GM18511 (cell line): ENCODE measurements around the gene ZRANB1.

Experiments
- ATAC-seq: cut with Tn5 transposase; IDR thresholded peaks from one replicate; pipeline ENCODE4 v1.9.1; 2021; ENCODE audit warnings: mild to moderate bottlenecking, moderate library complexity; ENCODE audit not compliant: unreplicated experiment

Gene ZRANB1

GRCh38 chr10:125003901-125004467 lies 62.1 kb downstream of the ZRANB1 start:
- no peak for ATAC-seq

DNA sequence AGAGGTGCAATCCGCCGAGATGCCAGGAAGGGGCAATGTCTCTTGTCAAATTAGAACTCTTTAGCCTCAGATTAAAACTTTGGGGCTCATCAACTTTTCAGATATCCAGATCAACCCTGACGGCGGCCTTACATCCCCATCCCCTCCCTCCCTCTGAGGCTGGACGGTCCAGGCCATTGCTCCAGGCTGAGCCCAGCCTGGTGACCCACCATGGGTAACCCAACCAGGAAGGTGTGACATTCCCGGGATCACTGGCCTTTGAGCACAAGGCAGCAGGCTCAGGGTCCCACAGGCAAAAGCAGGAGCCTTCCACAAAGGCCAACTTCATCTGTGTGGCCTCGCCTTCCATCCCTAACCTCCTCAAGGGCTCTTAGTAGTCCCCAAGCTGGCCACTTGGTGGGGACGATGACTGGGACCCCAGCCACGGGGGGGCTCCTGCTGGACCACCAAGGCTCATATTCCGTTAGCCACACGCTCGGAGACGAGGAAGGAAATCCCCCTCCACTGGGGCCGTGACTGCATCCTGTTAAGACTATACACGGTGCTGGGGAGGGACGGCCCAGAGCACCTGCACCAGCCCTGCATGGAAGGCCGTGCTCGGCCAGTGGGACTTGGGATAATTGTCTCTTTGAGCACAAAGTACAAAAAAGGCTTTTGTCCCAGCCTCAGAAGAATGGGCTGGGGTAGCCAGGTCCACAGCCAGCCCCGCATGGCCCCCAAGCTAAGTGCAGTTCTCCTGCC lies 62.8 kb downstream of the ZRANB1 start:
- ATAC-seq: no peak

DNA sequence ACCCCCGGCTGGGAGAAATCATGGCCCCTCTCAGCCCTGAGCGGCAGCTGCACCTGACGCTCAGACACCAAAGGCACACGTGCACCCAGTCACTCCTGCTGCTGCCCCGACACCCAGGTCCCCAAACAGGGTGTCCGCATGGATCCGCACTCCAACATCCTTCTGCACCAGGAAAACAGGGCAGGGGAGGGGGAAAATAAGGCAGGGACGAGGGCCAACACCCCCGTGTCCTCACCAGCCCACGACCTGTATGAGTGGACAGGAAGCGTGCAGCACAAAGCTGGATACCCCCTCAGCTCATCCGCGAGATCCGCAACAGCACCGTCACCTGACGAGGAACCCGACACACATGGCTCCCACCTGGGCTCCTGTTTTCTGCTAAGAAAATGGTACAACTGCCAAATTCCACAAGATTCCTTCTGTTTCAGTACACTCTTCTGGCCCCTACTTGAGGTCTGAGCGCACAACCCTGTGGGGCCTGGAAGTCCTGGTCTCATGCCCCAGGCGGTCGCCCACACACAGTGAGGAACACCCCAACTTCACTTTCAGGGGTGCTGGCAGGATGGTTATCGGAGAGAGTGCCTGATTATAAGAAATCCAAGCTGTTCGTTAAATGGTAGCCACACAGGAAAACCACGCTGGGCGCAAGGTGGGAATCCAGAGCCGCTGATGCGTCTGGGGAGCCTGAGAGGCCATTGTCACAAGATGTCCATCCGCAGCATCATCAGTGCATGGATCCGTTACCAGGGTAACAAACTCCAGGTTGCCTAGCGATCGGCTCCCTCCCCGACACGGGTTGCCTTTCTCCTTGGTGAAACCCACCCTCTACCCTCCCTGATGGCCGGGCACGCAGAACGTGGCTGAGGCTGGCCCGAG lies 63.6 kb downstream of the ZRANB1 start:
- no peak for ATAC-seq

- no peak for ATAC-seq
Observed at GRCh38 chr10:125006188-125006680, 64.3 kb downstream of the ZRANB1 start.

DNA sequence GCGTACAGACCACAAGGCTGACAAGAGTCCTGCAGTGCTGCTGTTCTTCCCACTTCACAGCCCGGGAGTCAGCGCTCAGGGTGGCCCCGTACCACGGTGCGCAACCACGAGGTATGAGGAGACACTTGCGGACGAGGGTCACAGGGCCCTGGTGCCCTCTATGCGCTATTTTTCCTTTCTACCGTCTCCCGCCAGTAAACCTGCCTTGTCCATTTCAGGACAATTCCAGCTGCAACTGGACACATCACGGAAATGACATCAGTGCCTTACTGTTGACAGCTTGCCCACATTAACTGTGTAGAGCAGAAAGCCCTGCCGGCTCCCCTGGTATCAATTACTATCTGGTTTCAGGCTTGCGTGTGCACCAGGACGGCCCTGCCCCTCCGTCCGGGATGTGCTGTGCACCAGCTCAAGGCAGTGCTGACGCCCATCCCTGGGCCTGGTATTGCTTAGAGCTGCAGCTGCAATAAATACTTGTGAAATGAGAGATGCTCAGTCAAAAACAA lies 65.1 kb downstream of the ZRANB1 start:
- no peak for ATAC-seq

DNA sequence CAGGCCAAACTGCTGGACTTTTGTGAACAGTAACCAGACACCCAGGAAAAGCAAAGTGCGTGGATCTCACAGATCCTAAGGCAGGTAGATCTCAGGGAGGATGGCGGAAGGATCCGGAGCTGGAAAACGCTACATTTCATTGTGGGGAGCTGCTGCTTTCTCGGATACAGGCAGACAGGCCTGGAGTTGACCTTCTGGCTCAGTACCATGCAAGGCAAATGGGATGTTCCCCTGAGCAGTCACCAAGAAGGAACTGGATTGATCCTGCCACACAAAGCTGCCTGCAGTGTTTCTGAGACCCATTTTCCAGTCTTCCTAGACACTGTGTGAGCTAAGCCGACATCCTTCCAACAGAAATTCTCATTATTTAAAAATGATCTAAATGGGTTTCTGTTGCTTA lies 65.5 kb downstream of the ZRANB1 start:
- ATAC-seq: no peak

DNA sequence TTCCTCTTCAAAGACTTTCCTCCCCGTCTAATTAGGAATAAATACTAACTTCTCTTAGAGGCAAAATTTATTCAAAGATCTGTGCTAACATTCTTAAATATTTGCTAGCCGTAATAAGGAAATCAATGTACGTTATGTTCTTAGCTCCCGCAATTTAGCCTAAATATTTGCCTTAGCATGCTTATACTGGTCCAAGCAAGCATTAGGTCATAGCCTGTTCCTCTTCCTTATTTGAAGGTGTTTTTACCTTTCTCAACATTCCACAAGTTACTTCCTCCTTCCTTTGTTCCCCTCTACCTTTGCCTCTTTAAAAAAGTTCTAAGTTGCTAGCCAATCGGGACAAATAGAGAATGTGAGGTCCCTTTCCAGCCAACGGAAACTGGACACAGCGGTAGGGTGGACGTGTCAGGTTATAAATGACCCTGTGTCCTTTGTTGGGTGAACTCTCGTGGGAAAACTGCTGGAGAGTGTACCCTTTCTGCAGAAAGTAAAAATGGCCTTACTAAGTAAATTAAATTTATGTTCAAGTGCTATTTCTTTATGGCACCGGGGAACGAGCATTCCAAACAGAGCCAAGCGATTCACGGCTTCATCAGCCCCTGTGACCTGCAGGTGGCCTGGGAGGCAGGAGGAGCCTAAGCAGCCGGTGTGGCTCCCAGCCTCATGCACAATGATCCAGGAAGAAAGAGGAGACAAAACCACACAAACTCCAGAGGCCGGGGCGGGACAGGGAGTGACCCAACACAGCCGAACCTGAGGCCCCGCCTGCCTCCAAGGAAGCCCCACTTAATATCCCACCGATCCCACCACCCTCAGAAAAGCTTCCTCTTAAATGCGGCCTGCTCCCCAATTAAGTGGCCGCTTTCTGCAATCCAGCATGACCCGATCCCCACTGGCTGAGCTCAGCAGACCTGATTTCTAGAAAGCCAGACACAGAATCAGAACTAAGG lies 67.0 kb downstream of the ZRANB1 start:
- no peak for ATAC-seq

GRCh38 chr10:125009661-125010161 lies 67.8 kb downstream of the ZRANB1 start:
- no peak for ATAC-seq

- ATAC-seq: no peak
Observed at GRCh38 chr10:125010362-125010761, 68.4 kb downstream of the ZRANB1 start.

GRCh38 chr10:125011171-125011925 lies 69.4 kb downstream of the ZRANB1 start:
- ATAC-seq: no peak

DNA sequence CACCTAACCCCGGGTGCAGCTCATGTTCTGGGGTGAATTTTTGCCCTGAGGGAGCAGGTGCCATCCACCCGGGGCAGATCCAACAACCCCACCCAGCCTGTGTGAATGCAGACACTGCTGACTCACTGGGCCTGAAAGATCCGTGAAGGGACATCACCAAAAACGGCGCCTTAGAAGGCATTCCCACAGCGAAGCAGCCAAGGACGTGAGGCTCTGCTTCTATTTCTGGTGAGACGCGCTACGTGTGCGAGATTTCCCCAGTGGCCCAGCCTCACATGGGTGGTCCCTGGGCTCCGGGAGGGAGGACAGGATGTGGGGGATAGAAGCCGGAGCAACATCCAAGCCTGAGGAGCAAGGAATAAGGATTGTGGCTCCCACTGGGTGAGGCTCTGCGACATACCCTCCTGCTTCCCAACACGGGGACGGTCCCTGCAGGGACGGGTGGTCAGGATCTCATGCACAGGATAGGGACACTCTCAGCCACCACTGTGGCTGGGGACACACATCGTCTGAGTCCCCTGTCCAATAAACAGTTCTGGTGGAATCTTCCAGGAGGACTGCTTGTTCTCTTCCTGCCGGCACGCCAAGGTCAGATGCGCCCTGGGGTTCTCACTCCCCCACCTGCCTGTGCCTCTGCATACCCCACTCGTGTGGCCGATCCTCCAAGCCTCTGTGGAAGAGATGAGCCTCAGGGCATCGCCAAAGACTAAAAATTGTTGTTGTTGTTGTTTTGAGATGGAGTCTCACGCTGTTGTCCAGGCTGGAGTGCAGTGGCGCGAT lies 70.2 kb downstream of the ZRANB1 start:
- no peak for ATAC-seq

GRCh38 chr10:125012851-125013528 lies 71.1 kb downstream of the ZRANB1 start:
- no peak for ATAC-seq

DNA sequence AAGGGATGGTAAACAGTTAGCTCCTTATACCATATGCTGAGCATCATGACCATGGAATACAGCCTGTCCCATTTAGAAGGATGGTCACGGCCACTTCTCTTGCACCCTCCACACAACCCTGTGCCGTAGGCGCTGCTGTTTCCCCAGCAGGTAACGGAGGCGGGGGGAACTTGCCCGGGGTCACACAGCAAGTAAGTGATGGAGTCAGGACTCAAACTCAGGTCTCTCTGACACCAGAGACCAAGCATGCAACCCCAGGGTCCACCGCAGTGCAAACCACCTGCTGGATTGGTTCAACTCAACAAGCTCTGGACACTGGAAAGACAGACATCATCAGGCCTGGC lies 71.6 kb downstream of the ZRANB1 start:
- ATAC-seq: no peak

DNA sequence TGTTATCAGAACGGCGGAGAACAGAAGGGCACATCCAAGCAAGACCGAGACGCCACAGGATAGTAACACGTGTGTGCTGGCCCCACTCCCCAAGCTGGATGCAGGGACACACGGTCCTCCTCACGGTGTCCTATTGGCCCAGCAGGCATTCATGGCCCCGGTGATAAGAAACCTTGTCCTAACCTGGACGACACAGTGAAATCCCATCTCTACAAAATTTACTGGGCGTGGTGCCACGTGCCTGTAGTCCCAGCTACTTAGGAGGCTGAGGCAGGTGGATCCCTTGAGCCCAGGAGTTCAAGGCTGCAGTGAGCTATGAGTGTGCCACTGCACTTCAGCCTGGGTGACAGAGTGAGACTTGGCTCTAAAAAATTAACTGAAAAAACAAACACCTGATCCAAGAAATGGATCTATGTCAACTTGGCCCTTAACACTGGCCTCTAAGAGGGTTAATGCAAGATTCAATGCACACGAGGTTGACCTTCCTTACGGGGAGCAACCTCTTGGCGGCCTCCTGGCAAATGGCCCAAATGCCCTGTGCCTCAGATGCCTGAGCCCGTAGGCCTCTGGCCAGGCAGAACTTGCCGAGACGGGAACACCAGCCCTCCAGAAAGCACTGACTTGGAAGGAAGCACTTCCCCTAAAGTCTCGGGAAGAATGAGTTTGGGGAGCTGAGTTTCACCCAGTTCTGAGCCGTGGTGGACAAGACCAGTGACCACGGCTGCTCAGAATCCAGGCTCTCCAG lies 72.3 kb downstream of the ZRANB1 start:
- no peak for ATAC-seq

GRCh38 chr10:125014836-125015355 lies 73.0 kb downstream of the ZRANB1 start:
- ATAC-seq: no peak

GRCh38 chr10:125015356-125015944 lies 73.5 kb downstream of the ZRANB1 start:
- no peak for ATAC-seq

DNA sequence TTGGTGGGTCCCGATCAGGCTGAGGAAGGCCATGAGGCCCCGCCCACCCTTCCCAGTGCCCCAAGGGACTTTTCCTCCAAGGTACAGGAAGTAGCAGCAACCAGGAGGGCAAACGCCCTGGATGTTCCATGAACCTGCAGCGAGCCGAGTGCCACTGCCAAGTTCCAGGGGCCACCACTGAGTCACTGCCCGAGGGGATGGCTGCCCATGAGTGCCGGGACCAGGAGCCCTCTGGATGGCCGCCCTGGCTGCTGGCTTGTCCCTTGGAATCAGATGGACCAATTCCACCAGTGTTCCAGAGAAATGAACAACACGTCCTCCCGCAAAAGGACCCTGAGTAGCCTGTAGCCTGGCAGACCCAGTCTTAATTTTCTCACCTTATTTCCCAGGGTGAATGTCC lies 74.2 kb downstream of the ZRANB1 start:
- no peak for ATAC-seq
